Stimulated activated CD4-positive, alpha-beta T cell treated with anti-CD3 and anti-CD28 coated beads, TNF-alpha, amount 100 ng/mL, for 4 hours (primary cell): ENCODE results near the gene ACOX1.

Experiments
- DNase-seq, 3 experiments: peaks; one replicate each; pipeline ENCODE4 v3.0.0-alpha.2; 2020; ENCODE audit warnings: low read depth in 3 of 3

The ACOX1 gene

DNA sequence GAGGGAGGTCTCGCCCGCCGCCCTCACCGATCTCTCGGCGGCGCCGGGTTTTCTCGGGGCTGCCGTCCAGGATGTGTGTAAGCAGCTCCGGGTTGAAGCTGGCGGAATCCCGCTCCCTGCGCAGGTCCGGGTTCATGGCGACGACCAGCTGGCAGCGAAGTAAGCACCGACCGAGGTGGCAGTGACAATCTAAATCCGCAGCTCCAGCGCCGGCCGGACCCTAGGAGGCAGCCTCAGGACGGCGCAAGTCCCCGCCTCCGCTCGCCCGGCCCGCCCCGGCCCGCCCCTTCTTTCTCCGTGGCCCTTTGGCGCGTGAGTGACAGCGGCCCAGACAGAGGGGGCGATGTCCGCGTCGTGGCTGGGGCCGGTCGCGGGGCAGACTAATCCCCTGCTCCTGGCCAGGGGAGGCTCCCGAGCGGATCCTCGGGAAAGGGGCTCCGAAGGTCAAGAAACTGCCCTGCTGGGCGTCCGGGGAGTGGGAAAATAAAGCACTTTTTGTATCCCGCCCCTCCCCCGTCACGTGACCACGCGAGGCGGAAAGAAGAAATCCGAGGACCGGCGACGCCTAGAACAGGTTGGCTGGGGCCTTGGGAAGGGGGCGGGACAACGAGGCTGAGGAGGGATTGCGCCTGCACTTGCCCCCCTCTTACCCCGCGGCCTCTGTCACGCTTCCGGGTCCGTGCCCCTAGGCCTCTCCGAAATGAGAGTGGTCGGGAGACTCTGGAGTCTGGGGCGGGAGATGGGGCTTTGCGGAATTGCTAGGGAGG is at the start of gene ACOX1, which contains the start of gene TEN1:
TSS of gene ACOX1 (minus strand) at position 229 of the 767 bp plus-strand sequence. CDS start at position 136, 93 bp downstream.
TSS of gene TEN1 (plus strand) at position 303 of the 767 bp plus-strand sequence. CDS start 6,953 bp downstream, outside the sequence.
- peak; percentile 85 to 90 (median 89) for DNase-seq

DNA sequence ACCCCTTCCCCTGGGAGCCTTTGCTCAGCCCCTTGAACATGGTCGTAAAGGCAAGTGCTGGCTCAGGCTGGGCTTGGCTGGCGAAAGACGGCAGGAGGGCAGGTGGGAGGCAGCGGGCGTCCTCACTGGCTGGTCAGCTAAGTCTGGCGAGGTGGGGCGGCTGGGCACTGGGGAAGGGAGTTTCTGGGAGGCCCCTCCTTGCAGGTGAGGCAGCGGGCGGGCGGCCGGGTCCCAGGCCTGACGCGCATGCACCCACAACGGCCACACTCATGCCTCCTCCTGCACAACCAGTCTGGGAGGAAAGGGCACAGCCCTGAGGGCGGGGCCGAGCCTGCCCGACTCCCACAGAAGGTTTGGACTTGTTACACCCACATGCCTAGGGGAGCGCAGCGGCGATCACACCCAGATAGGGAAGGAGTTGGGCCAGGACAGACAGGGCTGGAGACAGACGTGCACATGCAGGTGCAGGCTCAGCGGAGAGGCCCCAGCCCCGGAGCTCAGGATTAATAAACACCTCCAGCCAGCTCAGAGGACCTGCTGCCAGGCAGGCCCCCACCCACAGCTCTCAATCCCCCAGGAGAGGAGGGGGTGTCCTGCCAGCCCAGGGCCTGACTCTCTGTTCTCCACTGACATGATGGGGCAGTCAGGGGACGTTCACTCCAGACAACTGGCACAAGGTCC is 48.3 kb upstream of the ACOX1 start, which contains the start of gene EVPL:
TSS of gene EVPL (minus strand) at position 148 of the 681 bp plus-strand sequence. CDS start at position 40, 108 bp downstream.
- no peak for DNase-seq

DNA sequence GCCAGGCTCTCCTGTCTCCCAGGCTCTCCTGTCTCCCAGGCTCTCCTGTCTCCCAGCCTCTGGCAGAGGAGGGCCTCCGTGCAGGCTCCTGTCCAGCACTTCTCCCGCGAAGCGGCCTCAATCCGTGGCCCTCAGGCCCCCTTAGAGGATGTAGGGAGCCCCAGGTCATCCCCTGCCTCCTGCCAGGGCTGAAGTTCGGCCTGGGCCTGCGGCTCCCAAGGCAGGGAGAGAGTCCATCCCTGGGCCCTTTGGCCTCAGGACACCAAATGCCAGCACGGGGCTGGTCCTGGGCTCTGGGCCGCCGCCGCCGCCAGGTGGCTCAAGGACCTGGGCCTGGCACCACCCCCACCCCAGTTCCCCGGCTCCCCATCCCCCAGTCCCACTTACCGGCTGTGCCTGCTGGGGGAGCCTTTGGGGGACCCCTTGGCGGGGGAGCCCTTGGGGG is 47.8 kb upstream of the ACOX1 start:
- no peak for DNase-seq

DNA sequence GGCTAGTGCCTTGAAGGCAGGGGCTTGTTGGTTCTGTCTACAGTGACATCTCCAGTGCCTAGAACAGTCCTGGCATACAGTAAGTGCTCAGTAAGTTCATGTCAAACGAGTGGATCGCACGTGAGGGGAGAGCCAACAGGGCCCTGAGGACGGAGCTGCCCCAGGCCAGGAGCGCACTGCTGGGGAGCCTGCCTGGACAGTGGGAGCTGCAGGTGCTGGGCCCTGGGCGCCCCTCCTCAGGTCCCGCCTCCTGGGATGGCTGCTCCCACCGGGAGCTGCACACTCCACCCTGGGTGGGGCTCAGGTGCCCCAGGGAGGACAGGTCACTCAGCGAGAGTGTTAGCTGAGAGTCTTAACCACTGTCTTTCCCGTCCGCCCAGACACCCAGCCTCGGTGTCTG is 46.3 kb upstream of the ACOX1 start:
- no peak for DNase-seq

DNA sequence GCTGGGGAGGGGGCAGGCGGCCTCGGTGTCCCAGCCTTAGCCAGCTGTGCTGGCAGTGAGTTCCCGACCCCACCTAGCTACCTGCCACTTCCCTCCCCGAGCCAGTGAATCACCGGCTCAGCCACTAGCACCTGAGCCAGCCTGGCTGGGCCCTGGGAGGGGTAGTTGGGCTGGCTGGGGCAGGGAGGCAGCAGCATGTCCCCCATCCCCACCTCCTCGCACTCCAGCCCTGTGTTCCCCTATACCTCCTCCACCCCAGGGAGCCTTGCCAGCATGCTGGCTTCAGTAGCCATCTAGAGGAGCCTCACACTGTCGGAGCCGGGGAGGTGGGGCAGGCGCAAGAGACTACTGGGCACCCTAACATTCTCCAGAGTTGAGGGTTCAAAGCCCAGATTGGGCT is 45.4 kb upstream of the ACOX1 start:
- no peak for DNase-seq

DNA sequence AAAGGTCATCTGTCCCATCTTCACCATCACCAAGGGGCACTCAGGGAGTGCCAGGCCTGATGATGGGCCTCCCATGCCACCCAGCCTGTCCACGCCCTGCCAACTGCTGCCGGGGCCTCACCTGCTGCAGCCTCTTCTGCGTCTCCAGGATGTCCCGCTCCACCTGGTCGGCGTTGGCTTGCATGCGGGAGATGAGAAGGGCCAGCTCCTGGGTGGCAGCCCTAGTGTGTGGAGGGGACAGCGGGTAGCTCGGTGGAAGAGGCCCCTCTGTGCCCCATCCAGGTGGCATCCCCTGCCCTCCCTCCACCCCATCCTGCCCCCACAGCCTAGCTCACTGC is 44.9 kb upstream of the ACOX1 start:
- no peak for DNase-seq

DNA sequence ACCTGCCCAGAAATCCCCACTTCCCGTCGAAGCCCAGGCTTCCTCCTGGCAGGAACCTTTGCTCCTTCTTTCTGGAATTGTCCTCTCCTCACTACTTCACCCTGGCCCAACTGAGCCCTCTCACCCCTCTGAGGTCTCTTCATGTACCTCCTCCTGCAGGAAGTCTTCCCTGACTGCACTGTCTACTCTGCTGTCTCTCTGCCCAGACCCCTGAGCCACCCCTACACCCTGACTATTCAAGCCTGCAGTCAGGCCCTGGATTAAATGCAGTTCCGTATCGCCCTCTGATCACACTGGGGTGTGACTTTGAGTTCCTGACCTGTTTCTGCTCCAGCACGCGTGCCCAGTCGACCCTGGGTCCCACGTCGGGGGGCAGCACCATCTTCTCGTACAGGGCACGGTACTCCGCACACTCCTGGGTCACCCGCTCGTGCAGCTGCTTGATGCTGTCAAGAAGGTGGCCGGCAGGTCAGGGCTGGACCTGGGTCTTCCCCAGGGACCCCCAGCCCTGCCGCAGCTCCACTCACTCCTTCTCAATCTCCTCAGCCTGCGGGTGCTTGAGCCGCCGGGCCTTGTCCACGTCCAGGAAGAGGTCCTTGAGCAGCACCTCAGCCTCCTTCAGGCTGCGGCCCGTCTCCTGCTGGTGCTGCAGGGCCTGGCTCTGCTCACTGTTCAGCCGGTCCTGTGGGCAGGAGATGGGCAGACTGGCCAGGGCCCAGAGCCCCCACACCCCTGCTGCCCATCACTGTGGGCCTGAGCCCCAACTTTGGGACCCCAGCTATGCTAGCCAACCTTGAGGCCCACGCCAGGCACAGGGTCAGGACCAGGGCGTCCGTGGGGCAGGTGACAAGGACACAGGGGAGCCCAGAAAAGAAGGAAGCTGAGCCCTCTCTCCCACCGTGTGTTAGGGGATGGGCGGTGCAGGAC is 44.3 kb upstream of the ACOX1 start:
- no peak for DNase-seq

DNA sequence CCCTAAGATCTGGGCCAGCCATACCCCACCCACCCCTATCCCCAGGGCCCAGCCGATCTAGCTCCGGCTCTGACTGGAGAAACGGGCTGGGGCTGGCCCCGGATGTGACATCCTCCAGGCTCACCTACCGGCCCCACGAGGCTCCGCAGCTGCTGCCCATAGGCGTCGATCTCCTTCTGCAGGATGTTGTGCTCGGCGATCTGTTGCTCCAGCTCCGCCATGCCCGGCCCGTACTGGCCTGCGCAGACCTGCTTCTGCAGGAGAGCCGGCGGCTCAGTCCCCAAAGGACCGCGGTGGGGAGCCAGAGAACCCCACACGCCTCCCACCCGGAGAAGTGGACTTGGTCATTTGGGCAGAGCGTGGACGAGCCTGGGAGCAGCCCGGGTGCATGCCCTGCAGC is 43.3 kb upstream of the ACOX1 start:
- DNase-seq: no peak

DNA sequence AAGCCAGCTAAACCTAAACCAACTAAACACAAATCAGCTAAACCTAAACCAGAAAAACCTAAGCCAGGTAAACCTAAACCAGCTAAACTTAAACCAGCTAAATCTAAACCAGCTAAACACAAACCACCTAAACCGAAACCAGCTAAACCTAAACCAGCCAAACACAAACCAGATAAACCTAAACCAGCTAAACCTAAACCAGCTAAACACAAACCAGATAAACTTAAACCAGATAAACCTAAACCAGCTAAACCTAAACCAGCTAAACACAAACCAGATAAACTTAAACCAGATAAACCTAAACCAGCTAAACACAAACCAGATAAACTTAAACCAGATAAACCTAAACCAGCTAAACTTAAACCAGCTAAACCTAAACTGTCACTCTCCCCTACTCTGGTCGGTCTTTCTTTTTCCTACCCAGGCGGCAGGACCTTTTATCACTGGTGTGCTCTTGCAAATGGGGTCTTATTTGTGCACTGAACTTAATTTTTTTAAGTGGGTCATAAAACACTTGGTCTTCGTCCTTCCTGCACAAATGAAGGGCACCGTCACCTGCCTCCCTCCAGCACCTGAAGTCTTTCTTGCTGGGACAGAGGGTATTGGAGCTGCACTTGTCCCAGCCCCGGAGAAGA is 41.0 kb upstream of the ACOX1 start:
- no peak for DNase-seq

DNA sequence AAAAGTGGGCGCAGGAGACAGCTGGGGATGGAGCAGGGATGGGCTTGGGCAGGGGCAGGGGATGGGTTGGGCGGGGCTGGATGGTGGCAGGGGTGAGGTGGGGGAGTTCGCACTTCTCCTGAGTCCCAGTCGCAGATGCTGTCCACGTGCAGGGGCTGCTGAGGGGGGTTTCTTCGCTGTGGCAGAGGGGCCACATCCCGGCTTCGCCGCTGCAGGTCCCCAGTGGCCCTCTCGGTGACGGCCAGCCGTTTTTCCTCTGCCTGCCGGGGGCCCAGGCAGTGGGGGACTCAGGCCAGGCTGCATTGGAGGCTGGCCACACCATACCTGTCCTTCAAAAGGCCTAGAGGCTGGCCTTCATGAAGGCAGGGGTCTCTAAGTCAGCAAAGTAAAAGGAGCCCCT is 39.8 kb upstream of the ACOX1 start:
- DNase-seq: no peak

DNA sequence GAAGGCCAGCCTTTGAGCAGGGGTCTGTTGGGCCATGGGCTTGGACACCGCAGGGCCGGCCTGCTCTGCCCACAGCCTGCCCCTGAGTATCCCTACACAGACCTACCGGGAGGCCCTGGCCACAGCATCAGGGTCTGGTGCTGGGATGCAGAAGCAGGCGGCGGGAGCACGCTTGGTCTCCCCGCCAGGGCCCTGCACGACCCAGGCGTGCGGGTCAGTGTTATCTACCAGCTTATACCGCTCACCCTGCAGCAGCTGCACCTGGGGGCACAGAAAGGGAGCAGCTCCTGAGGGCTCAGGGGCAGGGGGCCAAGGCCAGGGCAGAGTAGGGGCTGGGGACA is 39.3 kb upstream of the ACOX1 start:
- no peak for DNase-seq

DNA sequence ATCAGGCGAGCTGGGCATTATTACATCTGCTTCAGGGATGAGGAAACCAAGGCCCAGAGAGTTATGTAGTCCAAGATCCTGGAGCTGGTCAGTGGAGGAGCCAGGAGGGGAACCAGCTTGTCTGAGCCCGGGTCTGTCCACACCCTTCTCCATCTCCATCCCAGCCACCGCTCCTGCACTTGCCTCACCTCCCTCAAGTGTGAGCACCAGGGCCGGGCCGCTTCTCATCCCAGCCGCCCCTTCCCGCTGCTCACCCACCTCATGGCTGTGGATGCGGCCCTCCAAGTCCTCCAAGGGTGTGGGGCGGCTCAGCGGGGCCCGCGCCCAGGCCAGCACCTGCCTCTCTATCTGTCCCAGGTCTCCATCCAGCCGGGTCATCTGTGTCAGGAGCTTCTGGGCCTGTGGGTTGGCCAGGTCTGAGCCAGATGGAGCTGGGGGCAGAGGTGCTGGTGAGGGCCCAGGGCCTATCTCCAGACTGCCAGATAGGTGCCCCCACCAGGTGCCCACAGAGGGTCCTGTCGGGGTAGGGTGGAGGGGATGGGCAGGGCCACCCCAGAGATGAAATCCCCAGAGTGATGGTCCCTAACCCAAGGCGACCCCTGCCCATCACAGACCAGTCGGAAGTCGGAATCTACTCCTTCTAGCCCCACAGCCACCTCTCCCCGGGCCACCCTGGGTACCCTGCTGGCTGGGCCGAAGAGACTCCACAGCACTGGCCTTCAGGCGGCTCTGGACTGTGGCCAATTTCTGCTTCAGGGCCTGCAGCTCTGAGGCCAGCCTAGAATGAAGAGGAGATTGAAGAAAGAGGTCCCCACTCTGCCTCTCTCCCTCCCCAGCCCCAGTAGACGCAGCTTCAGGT is 38.7 kb upstream of the ACOX1 start:
- no peak for DNase-seq

DNA sequence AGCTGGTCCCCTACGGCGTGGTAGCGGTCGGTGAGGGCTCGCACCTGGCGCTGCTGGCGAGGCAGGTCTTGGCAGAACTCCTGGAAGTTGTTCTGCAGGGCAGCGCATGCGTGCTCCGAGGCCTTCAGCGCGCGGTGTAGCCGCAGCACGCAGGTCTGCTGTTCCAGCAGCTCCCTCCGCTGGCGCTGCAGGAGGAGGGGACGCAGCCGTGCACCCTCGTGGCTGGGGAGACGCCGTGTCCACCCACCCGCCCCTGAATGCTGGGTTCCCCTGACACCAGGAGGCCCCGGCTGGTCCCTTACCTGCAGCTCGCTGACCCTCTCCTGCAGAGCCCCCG is 35.9 kb upstream of the ACOX1 start:
- no peak for DNase-seq

DNA sequence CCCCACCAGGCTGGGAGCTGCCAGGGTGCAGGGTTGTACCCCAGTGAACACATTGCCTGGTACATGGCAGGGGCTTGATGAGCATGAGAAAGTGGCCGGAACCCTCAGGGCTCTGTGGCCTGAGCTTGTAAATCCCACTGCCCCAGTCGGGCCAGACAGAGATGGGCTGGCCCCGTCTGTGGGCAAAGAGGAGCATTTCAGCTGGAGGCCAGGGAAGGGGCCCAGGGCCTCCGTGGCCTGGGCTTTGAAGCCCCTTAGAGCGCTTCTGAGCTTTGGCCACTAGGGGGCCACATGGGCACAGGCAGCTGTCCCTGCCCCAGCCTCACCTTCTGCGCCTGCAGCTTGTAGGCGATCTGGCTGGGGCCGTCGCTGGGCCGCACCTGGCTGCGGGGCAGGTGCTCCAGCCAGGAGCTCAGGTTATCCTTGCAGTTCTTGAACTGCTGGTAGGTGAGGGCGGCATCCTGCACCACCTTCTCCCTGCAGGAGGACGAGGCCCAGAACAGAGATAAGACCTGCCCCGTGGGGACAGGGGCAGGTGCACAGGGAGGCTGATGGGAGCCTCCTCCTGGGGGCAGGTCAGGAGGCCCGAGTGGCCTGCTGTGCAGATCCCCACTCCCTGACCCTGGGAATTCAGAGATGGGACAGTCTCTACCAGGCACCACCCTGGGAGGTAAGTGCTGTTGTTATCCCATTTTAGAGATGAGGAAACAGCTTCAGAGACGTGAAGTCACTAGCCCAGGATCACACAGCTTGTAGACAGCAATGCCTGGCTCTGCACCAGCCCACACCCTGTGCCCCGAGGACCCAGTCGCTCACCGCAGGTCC is 35.3 kb upstream of the ACOX1 start:
- DNase-seq: peak; percentile 56 to 63 (median 60)

DNA sequence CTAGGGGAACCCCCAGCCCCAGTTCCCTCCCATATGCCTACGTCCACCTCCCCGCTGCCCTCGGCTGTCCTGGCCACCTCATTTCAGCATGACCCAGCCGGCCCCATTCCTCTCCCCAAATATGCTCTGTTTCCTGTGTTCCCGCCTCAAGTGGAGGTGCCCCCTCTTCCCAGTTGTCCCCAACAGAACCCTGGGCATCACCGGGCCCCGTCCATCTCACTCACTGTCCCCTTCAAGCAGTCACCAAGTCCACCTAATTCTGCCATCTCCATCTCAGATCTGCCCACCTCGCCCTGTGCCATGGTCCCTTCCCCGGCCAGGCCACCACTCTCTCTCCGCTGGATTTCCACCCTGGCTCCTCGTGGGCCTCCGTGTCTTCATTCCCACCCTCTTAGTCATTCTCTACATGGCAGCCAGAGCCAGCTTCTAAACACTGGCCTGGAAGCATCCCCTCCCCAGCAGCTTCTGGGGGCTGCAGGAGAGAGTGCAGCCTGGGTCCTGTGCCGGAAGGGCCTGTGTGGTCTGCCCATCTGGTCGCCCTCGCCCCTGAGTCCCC is 34.5 kb upstream of the ACOX1 start:
- DNase-seq: no peak

DNA sequence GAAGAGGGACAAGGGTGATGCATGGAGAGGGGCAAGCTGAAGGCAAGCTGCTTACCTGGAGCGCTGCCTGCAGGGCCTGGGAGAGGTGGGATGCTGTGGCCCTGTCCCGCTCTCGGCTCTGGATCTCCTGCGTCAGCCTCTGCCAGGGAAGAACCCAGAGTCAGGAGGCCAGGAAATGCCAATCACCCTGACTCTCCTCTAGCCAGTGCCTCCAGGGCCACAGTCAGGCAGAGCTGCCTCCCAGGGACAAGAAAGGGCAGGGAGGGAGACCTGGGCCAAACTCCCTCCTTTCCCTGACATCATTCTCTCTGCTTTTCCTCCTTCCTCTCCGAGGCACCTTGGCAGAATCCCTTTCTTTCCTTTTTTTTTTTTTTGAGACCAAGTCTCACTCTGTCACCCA is 33.0 kb upstream of the ACOX1 start:
- DNase-seq: no peak

DNA sequence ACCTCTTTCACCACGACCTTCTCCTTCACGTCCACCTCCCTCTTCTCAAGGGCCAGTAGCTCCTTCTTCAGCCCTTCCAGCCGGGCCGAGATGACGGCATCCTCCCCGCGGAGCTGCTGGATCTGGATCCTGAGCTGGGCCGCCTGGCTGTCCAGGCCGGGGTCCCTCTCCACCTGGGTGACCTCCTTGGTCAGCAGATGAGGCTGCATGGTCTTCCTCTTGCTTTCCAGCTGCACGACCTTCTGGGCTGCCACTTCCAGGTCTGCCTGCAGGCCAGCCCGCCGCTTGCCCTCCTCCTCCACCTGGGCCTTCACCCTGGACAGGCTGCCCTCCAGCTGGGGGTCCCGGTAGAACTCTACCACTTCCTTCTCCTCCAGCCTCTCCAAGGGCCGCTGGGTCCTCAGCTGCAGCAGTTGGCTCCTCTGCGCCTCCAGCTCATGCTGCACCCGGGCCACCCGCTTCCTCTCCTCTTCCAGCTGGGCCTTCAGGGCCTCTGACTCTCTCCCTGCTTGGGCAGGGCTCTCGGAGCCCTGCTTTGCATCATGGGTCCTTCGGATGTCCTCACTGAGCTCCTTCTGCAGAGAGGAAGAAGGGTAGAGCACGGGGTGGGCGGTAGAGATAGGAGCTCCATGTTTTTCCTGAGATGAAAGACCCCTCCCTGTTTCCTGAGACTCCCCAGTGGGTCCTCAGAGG is 31.1 kb upstream of the ACOX1 start:
- no peak for DNase-seq

DNA sequence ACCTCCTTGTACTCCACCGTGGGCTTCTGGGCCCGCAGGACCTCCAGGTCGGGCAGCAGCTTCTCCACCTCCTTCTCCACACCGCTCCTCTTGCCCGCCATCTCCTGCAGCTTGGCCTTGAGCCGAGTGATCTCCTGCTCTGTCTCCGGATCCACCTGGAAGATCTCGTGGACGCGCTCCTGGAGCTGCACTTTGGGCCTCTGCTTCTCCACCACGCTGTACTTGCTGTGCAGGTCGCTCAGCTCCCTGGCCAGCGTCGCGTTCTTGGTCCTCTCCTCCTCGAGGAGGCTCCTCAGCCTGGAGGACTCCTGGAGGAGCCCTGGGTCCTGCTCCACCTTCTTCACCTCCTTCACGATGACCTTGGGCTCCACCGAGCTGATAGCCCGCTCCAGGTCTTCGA is 30.5 kb upstream of the ACOX1 start:
- DNase-seq: no peak
